H1 (cell line): ENCODE data around the gene ALDH1A3. TPM values are rescaled to one million over a fixed set of nuclear protein-coding genes. Genes with fewer than 3 reads are reported as not detected.

Experiments
- CTCF ChIA-PET: fragments of 300-600 bp; sonication (Branson Sonifier 250); formaldehyde crosslinking; loops from one replicate; lab custom pipeline; 2021; ENCODE audit not compliant: partially characterized antibody; lab: Charles Lee
- POLR2A ChIA-PET: fragments of 300-600 bp; sonication (Branson Sonifier 250); formaldehyde crosslinking; loops from one replicate; lab custom pipeline; 2021; ENCODE audit warnings: inconsistent platforms; ENCODE audit not compliant: partially characterized antibody; lab: Charles Lee
- DNase-seq, 2 experiments: peaks; one replicate each; pipeline versions ENCODE4 v3.0.0 to v3.0.0-alpha.2; 2010 to 2022; ENCODE audit warnings: low spot score in 2 of 2, low read depth in 1 of 2, mixed read lengths in 1 of 2
- FAIRE-seq: peaks from 2 replicates; lab custom pipeline; 2011; peaks lifted over from hg19 to GRCh38; lab: Jason Lieb, UNC
- H2AFZ ChIP-seq: 2 replicates; pipeline ENCODE4 v1.8.1; 2012; ENCODE audit warnings: low read length, inconsistent platforms
- H2AK5ac ChIP-seq: 2 replicates; pipeline ENCODE4 v1.6.1; 2013; ENCODE audit warnings: low read depth, low read length
- H2BK120ac ChIP-seq: replicated peaks from 2 replicates; pipeline ENCODE3; 2013; ENCODE audit warnings: low read depth, low read length, inconsistent platforms
- H2BK12ac ChIP-seq: 2 replicates; pipeline ENCODE4 v1.6.1; 2013; ENCODE audit warnings: low read depth, low read length
- H2BK15ac ChIP-seq: 2 replicates; pipeline ENCODE4 v1.6.1; 2013; ENCODE audit warnings: low read length
- H2BK20ac ChIP-seq: 2 replicates; pipeline ENCODE4 v1.6.1; 2013; ENCODE audit warnings: low read length
- H2BK5ac ChIP-seq: 2 replicates; pipeline ENCODE4 v1.6.1; 2013; ENCODE audit warnings: low read depth, low read length
- H3K14ac ChIP-seq: 2 replicates; pipeline ENCODE4 v1.6.1; 2013; ENCODE audit warnings: inconsistent platforms; ENCODE audit not compliant: insufficient read length
- H3K18ac ChIP-seq: 2 replicates; pipeline ENCODE4 v1.6.1; 2013; ENCODE audit warnings: low read length; ENCODE audit errors: extremely low read depth
- H3K23ac ChIP-seq: 2 replicates; pipeline ENCODE4 v1.6.1; 2013; ENCODE audit warnings: inconsistent platforms; ENCODE audit not compliant: insufficient read length
- H3K23me2 ChIP-seq: 2 replicates; pipeline ENCODE4 v1.6.1; 2013; ENCODE audit warnings: low read depth, low read length
- H3K27ac ChIP-seq: 2 replicates; pipeline ENCODE4 v1.6.1; 2011; ENCODE audit warnings: low read depth, low read length, inconsistent platforms
- H3K27me3 ChIP-seq, 4 experiments: replicated peaks in 1 of 4; 1 replicate in 1 of 4; 2 replicates in 3 of 4; pipeline versions ENCODE4 v1.6.1 to v1.8.1; 2011 to 2013; ENCODE audit warnings: low read length in 3 of 4, mild to moderate bottlenecking in 3 of 4, inconsistent platforms in 2 of 4, mixed read lengths in 2 of 4, moderate library complexity in 1 of 4; ENCODE audit not compliant: control insufficient read depth in 3 of 4, insufficient read depth in 3 of 4; ENCODE audit errors: extremely low read depth in 1 of 4
- H3K36me3 ChIP-seq, 4 experiments: 2 replicates each; pipeline versions ENCODE4 v1.6.1 to v1.8.1; 2011 to 2013; ENCODE audit warnings: mild to moderate bottlenecking in 4 of 4, low read length in 3 of 4, moderate library complexity in 2 of 4, control low read depth in 1 of 4, inconsistent platforms in 1 of 4; ENCODE audit not compliant: insufficient read depth in 4 of 4, control insufficient read depth in 2 of 4
- H3K4ac ChIP-seq: replicated peaks from 2 replicates; pipeline ENCODE3; 2013; ENCODE audit warnings: low read length, low read depth, mixed read lengths, inconsistent platforms; ENCODE audit not compliant: insufficient read length
- H3K4me1 ChIP-seq, 4 experiments: replicated peaks in 1 of 4; 1 replicate in 1 of 4; 2 replicates in 3 of 4; pipeline versions ENCODE4 v1.6.1 to v1.8.1; 2011 to 2013; ENCODE audit warnings: low read length in 3 of 4, inconsistent platforms in 2 of 4, mixed read lengths in 1 of 4; ENCODE audit not compliant: insufficient read depth in 4 of 4, control insufficient read depth in 3 of 4
- H3K4me2 ChIP-seq, 2 experiments: 2 replicates each; pipeline versions ENCODE4 v1.6.1 to v1.8.1; 2011 to 2013; ENCODE audit warnings: low read depth in 2 of 2, low read length in 2 of 2, control low read depth in 1 of 2, inconsistent platforms in 1 of 2, mild to moderate bottlenecking in 1 of 2; ENCODE audit not compliant: insufficient read depth in 1 of 2
- H3K4me3 ChIP-seq, 4 experiments: fragments of 200-600, 300-600 bp in 1 of 4; sonication (generic), shearing (Covaris generic), sonication (Bioruptor Twin) in 1 of 4; 2 replicates each; pipeline versions ENCODE4 v1.5.1 to v1.8.1; 2011 to 2016; ENCODE audit warnings: low read length in 4 of 4, low read depth in 3 of 4, control low read depth in 2 of 4, inconsistent platforms in 2 of 4, mild to moderate bottlenecking in 2 of 4, mixed read lengths in 1 of 4, moderate library complexity in 1 of 4; ENCODE audit not compliant: insufficient read depth in 2 of 4; ENCODE audit errors: extremely low read depth in 1 of 4
- H3K56ac ChIP-seq: replicated peaks from 2 replicates; pipeline ENCODE3; 2013; ENCODE audit warnings: low read depth, mild to moderate bottlenecking, mixed read lengths, low read length, inconsistent platforms; ENCODE audit not compliant: insufficient read length
- H3K79me1 ChIP-seq: 2 replicates; pipeline ENCODE4 v1.6.1; 2013; ENCODE audit warnings: low read depth, low read length, control low read depth
- H3K79me2 ChIP-seq, 2 experiments: 2 replicates each; pipeline versions ENCODE4 v1.6.1 to v1.8.1; 2012 to 2013; ENCODE audit warnings: low read length in 2 of 2, mild to moderate bottlenecking in 2 of 2, inconsistent platforms in 1 of 2; ENCODE audit not compliant: insufficient read depth in 2 of 2, control insufficient read depth in 1 of 2
- H3K9ac ChIP-seq, 4 experiments: replicated peaks in 1 of 4; 1 replicate in 1 of 4; 2 replicates in 3 of 4; pipeline versions ENCODE4 v1.6.1 to v1.8.1; 2011 to 2013; ENCODE audit warnings: low read depth in 3 of 4, low read length in 3 of 4, control low read depth in 2 of 4, mild to moderate bottlenecking in 2 of 4, moderate library complexity in 2 of 4, inconsistent platforms in 1 of 4; ENCODE audit errors: extremely low read depth in 1 of 4
- H3K9me3 ChIP-seq, 2 experiments: 2 replicates each; pipeline versions ENCODE4 v1.6.1 to v1.8.1; 2012 to 2013; ENCODE audit warnings: mild to moderate bottlenecking in 2 of 2, moderate library complexity in 2 of 2, control low read depth in 1 of 2, inconsistent platforms in 1 of 2, low read depth in 1 of 2, low read length in 1 of 2, mixed read lengths in 1 of 2; ENCODE audit not compliant: insufficient read depth in 2 of 2
- H4K20me1 ChIP-seq, 2 experiments: replicated peaks in 1 of 2; 2 replicates each; pipeline versions ENCODE3 to v1.8.1; 2011 to 2013; ENCODE audit warnings: inconsistent platforms in 2 of 2, low read length in 2 of 2, mild to moderate bottlenecking in 1 of 2; ENCODE audit not compliant: insufficient read depth in 2 of 2, control insufficient read depth in 1 of 2
- H4K5ac ChIP-seq: 2 replicates; pipeline ENCODE4 v1.6.1; 2013; ENCODE audit warnings: low read length, low read depth, mixed read lengths, inconsistent platforms; ENCODE audit not compliant: insufficient read length
- H4K8ac ChIP-seq: 2 replicates; pipeline ENCODE4 v1.8.0; 2013; ENCODE audit warnings: mild to moderate bottlenecking, moderate library complexity, low read length, inconsistent platforms; ENCODE audit not compliant: insufficient read depth; ENCODE audit errors: extremely low read depth
- H4K91ac ChIP-seq: replicated peaks from 2 replicates; pipeline ENCODE3; 2013; ENCODE audit warnings: low read length, mixed read lengths, inconsistent platforms; ENCODE audit not compliant: insufficient read length
- ASH2L ChIP-seq: fragments of 200-600, 300-600 bp; sonication (generic); IDR thresholded peaks from one replicate; pipeline ENCODE4 v1.7.1; 2017; ENCODE audit warnings: low read length
- ATF3 ChIP-seq: IDR thresholded peaks from 2 replicates; pipeline ENCODE4 v1.6.1; 2011; ENCODE audit warnings: low read depth, mild to moderate bottlenecking, low read length; ENCODE audit not compliant: insufficient read depth
- BACH1 ChIP-seq: IDR thresholded peaks from 2 replicates; pipeline ENCODE4 v1.6.1; 2012; ENCODE audit warnings: low read length, improper control_type of control experiment
- BCL11A ChIP-seq, 2 experiments: IDR thresholded peaks; one replicate each; pipeline ENCODE4 v1.6.1; 2011; ENCODE audit warnings: low read depth in 2 of 2, low read length in 2 of 2, mild to moderate bottlenecking in 2 of 2
- BRCA1 ChIP-seq: IDR thresholded peaks from 2 replicates; pipeline ENCODE4 v1.6.1; 2012; ENCODE audit warnings: low read depth, low read length, improper control_type of control experiment
- E2F6 ChIP-seq: IDR thresholded peaks from 2 replicates; pipeline ENCODE4 v1.6.1; 2012; ENCODE audit warnings: inconsistent platforms
- KDM1A ChIP-seq: fragments of 200-600, 300-600 bp; sonication (generic); IDR thresholded peaks from 2 replicates; pipeline ENCODE4 v1.7.1; 2016; ENCODE audit warnings: mild to moderate bottlenecking, low read length, borderline replicate concordance
- POU5F1 ChIP-seq: IDR thresholded peaks from 2 replicates; pipeline ENCODE4 v1.6.1; 2011; ENCODE audit warnings: low read depth, mild to moderate bottlenecking, low read length, moderate library complexity
- RXRA ChIP-seq: IDR thresholded peaks from 2 replicates; pipeline ENCODE4 v1.6.1; 2011; ENCODE audit warnings: low read depth, mild to moderate bottlenecking, low read length, moderate library complexity; ENCODE audit not compliant: insufficient read depth
- SP4 ChIP-seq: IDR thresholded peaks from 2 replicates; pipeline ENCODE4 v1.6.1; 2012; ENCODE audit warnings: low read length, inconsistent platforms
- WGBS, 2 experiments: shearing (Covaris generic) in 1 of 2; methylation state at CpG; one replicate each; pipeline versions ENCODE4 v1.1.6 to v1.1.7; 2013 to 2015; ENCODE audit warnings: low lambda C conversion rate in 2 of 2, mixed read lengths in 2 of 2, inconsistent platforms in 1 of 2, low coverage in 1 of 2, missing lambda C conversion rate in 1 of 2; ENCODE audit not compliant: insufficient replicate concordance in 2 of 2, insufficient coverage in 1 of 2, insufficient read length in 1 of 2; ENCODE audit errors: extremely low coverage in 1 of 2, missing lambda C conversion rate in 1 of 2; 5-methylcytosine and 5-hydroxymethylcytosine counted together
- polyA plus RNA-seq, 7 experiments: library from polyadenylated mRNA; depleted of rRNA in 3 of 7; stranded (reverse) in 5 of 7; unstranded in 2 of 7; fragments of >200 nt in 5 of 7; fragments of 200-250 nt in 2 of 7; gene quantifications; 1 replicate in 5 of 7; 2 replicates in 1 of 7; 4 replicates in 1 of 7; pipeline versions ENCODE4 v1.2.1 to v1.2.3, GENCODE V29; 2011 to 2013; ENCODE audit warnings: missing spikeins in 2 of 7, mixed read lengths in 2 of 7
- total RNA-seq: library from RNA; stranded (reverse); fragmentation: NEBNext Ultra II Directional; extraction: Animal tissue kit (Norgen Biotek cat#: 25700); gene quantifications from 2 replicates; pipeline ENCODE4 v1.2.1, GENCODE V29; 2021

Gene ALDH1A3
- total and polyA plus RNA-seq, 2 of the 8 experiments (the other 6 are each of a cell fraction or from before 2014, with no cell fraction given): 2.2 to 5.5 TPM

- H3K4me1 ChIP-seq: peaks cover 0 to 13% (median 8%) of the 10 kb centered on the region in 4 experiments; a peak in 5 of 7 replicates
- FAIRE-seq (no peak), DNase-seq (peak in 1 of 2 experiments; percentile 75)
- no peak overlapping the region for H4K91ac ChIP-seq
- peak overlapping the region; percentile 64 to 79 for H3K4me2 ChIP-seq
- H3K14ac ChIP-seq: no peak overlapping the region
- no peak overlapping the region; the same call in 1 of the 2 replicates for H2AFZ ChIP-seq
- H4K20me1 ChIP-seq: no peaks in the 10 kb centered on the region
- no peak overlapping the region for H4K8ac ChIP-seq
- POLR2A ChIA-PET: interaction anchor here (2.0 kb wide), 1 partner anchor 10 kb away, joined by 4 read pairs; no protein-coding TSS in a partner anchor
- no peak overlapping the region for H4K5ac ChIP-seq
- no peak overlapping the region for H3K23ac ChIP-seq
- peaks cover 12% of the 10 kb centered on the region; the same call in 1 of the 2 replicates for H3K23me2 ChIP-seq
- peak overlapping the region; percentile 37 to 59 (median 46) for H3K4me3 ChIP-seq
- peak overlapping the region in 1 of 4 experiments; percentile 63; a peak in 1 of 7 replicates for H3K9ac ChIP-seq
- H3K18ac ChIP-seq: no peak overlapping the region
- no peaks in the 10 kb centered on the region for H3K79me1 ChIP-seq
- no peak overlapping the region for H2BK120ac ChIP-seq
- H2BK5ac ChIP-seq: no peak overlapping the region
- no peak overlapping the region for H3K56ac ChIP-seq
- no peak overlapping the region for H2AK5ac ChIP-seq
- no peak overlapping the region for H2BK20ac ChIP-seq
- H3K36me3 ChIP-seq: no peaks in the 10 kb centered on the region; a peak in 1 of 8 replicates
- H2BK12ac ChIP-seq: no peak overlapping the region
- WGBS, 2 experiments: 1% methylated on average over 16 of the region's 62 CpGs; no CpG with 5 or more reads in 1 of the 2 experiments
- H3K9me3 ChIP-seq: no peaks in the 10 kb centered on the region
- H3K4ac ChIP-seq: no peak overlapping the region
- H3K27ac ChIP-seq: no peak overlapping the region
- CTCF ChIA-PET: interaction anchor here (0.8 to 5.3 kb wide), 10 partner anchors 11 to 540 kb away, joined by 3 to 34 read pairs (median 6); partner anchors contain the start of gene LRRK1
- peaks cover 16 to 52% (median 48%) of the 10 kb centered on the region in 4 experiments for H3K27me3 ChIP-seq
- H3K79me2 ChIP-seq: no peaks in the 10 kb centered on the region
- no peak overlapping the region for H2BK15ac ChIP-seq
- TF ChIP-seq KDM1A: no peak
- TF ChIP-seq SP4: no peak
- TF ChIP-seq E2F6: 0 out of 2 replicates have a peak, but pooled peaks have one; percentile 23
- no peak for TF ChIP-seq POU5F1
- no peak for TF ChIP-seq ATF3
- TF ChIP-seq BCL11A (IDR thresholded peaks at IDR 0.05; ENCODE audit: low read depth in 2 of 2, low read length in 2 of 2): no peak
- no peak for TF ChIP-seq BACH1
- peak; percentile 0 for TF ChIP-seq ASH2L
- TF ChIP-seq BRCA1: no peak
- TF ChIP-seq RXRA: no peak
Measured at GRCh38 chr15:100879061-100879463, 569 bp upstream of the ALDH1A3 start.
